HCT116 (cell line): ENCODE measurements around the gene IMMP2L. TPM values are rescaled to one million over a fixed set of nuclear protein-coding genes. Genes with fewer than 3 reads are reported as not detected.

Source experiments
- ATAC-seq: fragments of 200-7000 bp; cut with Tn5 transposase; 2 replicates; pipeline ENCODE4 v1.9.1; 2020; ENCODE audit warnings: mild to moderate bottlenecking, moderate library complexity
- BruUV-seq: library from RNA; stranded (reverse); fragments of 400-500 nt; replicated peaks from 2 replicates; lab custom pipeline; 2021; lab: Mats Ljungman, UMichigan
- CTCF ChIA-PET: fragments of 300-600 bp; sonication (Branson Sonifier 250); formaldehyde crosslinking; loops from one replicate; lab custom pipeline; 2021; ENCODE audit warnings: antibody characterized with exemption; lab: Charles Lee
- POLR2A ChIA-PET: fragments of 300-600, 350-600 bp; sonication (Branson Sonifier 250); formaldehyde crosslinking; loops from one replicate; lab custom pipeline; 2021; ENCODE audit warnings: antibody characterized with exemption; lab: Charles Lee
- RAD21 ChIA-PET, 2 experiments: fragments of 300-600 bp; sonication (Branson Sonifier 250); formaldehyde crosslinking; loops; one replicate each; lab custom pipeline; 2023; ENCODE audit warnings: low total read pairs in 2 of 2; ENCODE audit not compliant: uncharacterized antibody in 2 of 2, unreplicated experiment in 2 of 2, low non-redundant PET in 1 of 2; lab: Charles Lee
- DNase-seq: peaks from one replicate; pipeline ENCODE4 v3.0.0-alpha.2; 2010; ENCODE audit warnings: low read depth, low spot score
- H2AFZ ChIP-seq: fragments of 200-600 bp; shearing (Covaris generic), sonication (generic); 2 replicates; pipeline ENCODE4 v1.6.1; 2017; ENCODE audit warnings: low read depth, mixed run types, mixed read lengths, antibody characterized with exemption, low read length; ENCODE audit not compliant: poor library complexity, severe bottlenecking
- H3K27ac ChIP-seq: 2 replicates; pipeline ENCODE4 v1.5.1; 2012; ENCODE audit warnings: low read depth, low read length
- H3K27me3 ChIP-seq: fragments of 200-600 bp; sonication (generic); 2 replicates; pipeline ENCODE4 v1.6.1; 2016; ENCODE audit warnings: mixed run types, low read length, mixed read lengths; ENCODE audit not compliant: insufficient read depth
- H3K36me3 ChIP-seq, 2 experiments: fragments of 200-500 bp in 1 of 2; fragments of 200-600 bp in 1 of 2; sonication (Bioruptor generic) in 1 of 2; sonication (generic) in 1 of 2; 2 replicates each; pipeline versions ENCODE4 v1.5.1 to v1.6.1; 2014 to 2016; ENCODE audit warnings: low read length in 2 of 2, inconsistent platforms in 1 of 2, mixed read lengths in 1 of 2, mixed run types in 1 of 2; ENCODE audit not compliant: insufficient read depth in 2 of 2, control insufficient read depth in 1 of 2
- H3K4me1 ChIP-seq, 2 experiments: fragments of 200-600 bp in 1 of 2; sonication (generic) in 1 of 2; 2 replicates each; pipeline versions ENCODE4 v1.5.1 to v1.6.1; 2012 to 2017; ENCODE audit warnings: low read length in 2 of 2, inconsistent platforms in 1 of 2, mild to moderate bottlenecking in 1 of 2, mixed read lengths in 1 of 2, mixed run types in 1 of 2, moderate library complexity in 1 of 2; ENCODE audit not compliant: insufficient read depth in 2 of 2, control insufficient read depth in 1 of 2
- H3K4me2 ChIP-seq: fragments of 200-600 bp; sonication (generic); 2 replicates; pipeline ENCODE4 v1.6.1; 2017; ENCODE audit warnings: mixed run types, low read length, mixed read lengths
- H3K4me3 ChIP-seq, 2 experiments: fragments of 200-600 bp in 1 of 2; sonication (generic) in 1 of 2; replicated peaks in 1 of 2; 2 replicates each; pipeline ENCODE4 v1.5.1; 2011 to 2016; ENCODE audit warnings: low read length in 2 of 2, control low read depth in 1 of 2, low read depth in 1 of 2, mild to moderate bottlenecking in 1 of 2, mixed read lengths in 1 of 2, mixed run types in 1 of 2
- H3K79me2 ChIP-seq: fragments of 200-600 bp; sonication (generic); 2 replicates; pipeline ENCODE4 v1.6.1; 2017; ENCODE audit warnings: mild to moderate bottlenecking, mixed run types, low read length, moderate library complexity, mixed read lengths; ENCODE audit not compliant: insufficient read depth
- H3K9ac ChIP-seq: fragments of 200-600 bp; sonication (generic); 2 replicates; pipeline ENCODE4 v1.6.1; 2016; ENCODE audit warnings: low read length, mixed read lengths
- H3K9me2 ChIP-seq: fragments of 200-600 bp; sonication (generic), shearing (Covaris generic); 2 replicates; pipeline ENCODE4 v1.6.1; 2017; ENCODE audit warnings: mixed run types, mild to moderate bottlenecking, moderate library complexity; ENCODE audit not compliant: insufficient read depth
- H3K9me3 ChIP-seq, 2 experiments: fragments of 200-500 bp in 1 of 2; fragments of 200-600 bp in 1 of 2; sonication (Bioruptor generic) in 1 of 2; sonication (generic) in 1 of 2; 2 replicates each; pipeline ENCODE4 v1.6.1; 2014 to 2017; ENCODE audit warnings: low read length in 2 of 2, mixed read lengths in 2 of 2, inconsistent platforms in 1 of 2, low read depth in 1 of 2, mild to moderate bottlenecking in 1 of 2, mixed run types in 1 of 2, moderate library complexity in 1 of 2; ENCODE audit not compliant: control insufficient read depth in 1 of 2, insufficient read depth in 1 of 2
- H4K20me1 ChIP-seq: fragments of 200-600 bp; sonication (generic), shearing (Covaris generic); 2 replicates; pipeline ENCODE4 v1.6.1; 2017; ENCODE audit warnings: mixed run types, mild to moderate bottlenecking, moderate library complexity; ENCODE audit not compliant: insufficient read depth
- ATF3 ChIP-seq: IDR thresholded peaks from 2 replicates; pipeline ENCODE4 v1.6.1; 2012
- EZH2 ChIP-seq: fragments of 200-600 bp; sonication (generic); IDR thresholded peaks from 2 replicates; pipeline ENCODE4 v1.6.1; 2017; ENCODE audit warnings: antibody characterized with exemption, mixed run types
- FOSL1 ChIP-seq: IDR thresholded peaks from 2 replicates; pipeline ENCODE4 v1.6.1; 2012; ENCODE audit warnings: low read depth
- POLR2A ChIP-seq: IDR thresholded peaks from 2 replicates; pipeline ENCODE4 v1.7.0; 2011; ENCODE audit warnings: borderline replicate concordance; ENCODE audit not compliant: insufficient read depth, insufficient read length; ENCODE audit errors: extremely low read depth
- POLR2AphosphoS5 ChIP-seq: IDR thresholded peaks from 2 replicates; pipeline ENCODE4 v1.6.1; 2011; ENCODE audit warnings: mild to moderate bottlenecking, low read depth, low read length, moderate library complexity
- REST ChIP-seq: IDR thresholded peaks from 2 replicates; pipeline ENCODE4 v1.6.1; 2012; ENCODE audit warnings: low read depth
- SP1 ChIP-seq: IDR thresholded peaks from 2 replicates; pipeline ENCODE4 v1.6.1; 2012; ENCODE audit warnings: low read depth
- YY1 ChIP-seq: IDR thresholded peaks from 2 replicates; pipeline ENCODE4 v1.6.1; 2011; ENCODE audit warnings: low read length, low read depth, moderate library complexity, mild to moderate bottlenecking; ENCODE audit not compliant: insufficient replicate concordance; ENCODE audit errors: extremely low read depth
- intact Hi-C: fragments of 100-400 bp; cut with micrococcal nuclease; formaldehyde crosslinking; loops from 2 replicates; pipeline ENCODE4 v1.10.0; 2022
- total RNA-seq: library from RNA; stranded (reverse); gene quantifications from one replicate; pipeline ENCODE4 v1.2.1, GENCODE V29; 2021; ENCODE audit not compliant: unreplicated experiment

IMMP2L gene
- total RNA-seq, 1 experiment from 2014 or later: 21.1 TPM

DNA sequence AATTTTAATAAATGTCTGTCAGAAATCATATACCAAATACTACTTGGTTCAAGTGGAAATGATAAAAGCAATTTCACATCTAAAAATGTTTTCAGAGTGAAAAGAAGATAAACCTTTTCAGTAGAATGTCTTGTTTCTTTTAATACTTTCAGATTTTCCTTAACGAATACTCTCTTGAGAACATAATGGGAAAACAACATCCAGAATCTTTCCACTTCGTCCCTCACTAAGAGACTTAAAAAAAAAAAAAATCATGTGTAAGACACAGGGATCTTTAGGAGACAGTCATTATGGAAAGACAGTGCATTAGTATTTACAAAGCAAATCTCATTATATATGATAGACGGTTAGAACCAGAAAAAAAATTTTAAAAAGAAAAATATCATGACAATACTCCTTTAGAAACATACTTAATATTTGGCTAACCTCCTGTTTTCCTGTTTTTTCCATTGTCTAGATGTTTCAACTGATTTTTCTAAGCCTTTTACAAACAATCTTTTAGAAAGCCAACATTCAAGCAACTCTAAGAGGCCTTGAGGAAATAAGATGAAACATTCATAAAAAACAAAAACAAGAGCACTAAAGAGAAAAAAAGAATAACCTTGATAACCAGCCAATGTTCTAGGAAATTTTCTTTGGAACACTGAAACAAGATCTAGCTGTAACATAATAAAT lies 811.2 kb downstream of the IMMP2L start:
- no peaks in the 10 kb centered on the region for H4K20me1 ChIP-seq
- RAD21 ChIA-PET: no interaction called here

GRCh38 chr7:110733221-110733620 lies 829.1 kb downstream of the IMMP2L start:
- intact Hi-C loops: no loop called here
- Histone ChIP-seq H3K27me3 (no peaks in the 10 kb centered on the region), H3K9ac (no peak overlapping the region), H3K27ac (no peak overlapping the region), H2AFZ (no peak overlapping the region), H3K36me3 (no peaks in the 10 kb centered on the region), H3K9me2 (no peaks in the 10 kb centered on the region), H3K4me2 (no peak overlapping the region), H3K79me2 (no peaks in the 10 kb centered on the region), H3K9me3 (no peaks in the 10 kb centered on the region), H3K4me3 (no peak overlapping the region), H4K20me1 (no peaks in the 10 kb centered on the region), H3K4me1 (no peaks in the 10 kb centered on the region)
- ATAC-seq (no peak), DNase-seq (no peak)
- no peak for TF ChIP-seq POLR2AphosphoS5
- no peak for TF ChIP-seq ATF3
- no peak for TF ChIP-seq SP1
- TF ChIP-seq FOSL1: no peak
- no peak for TF ChIP-seq YY1
- TF ChIP-seq REST: no peak
- TF ChIP-seq EZH2: no peak
- POLR2A ChIA-PET: no interaction called here
- BruUV-seq: no TSS peak
- CTCF ChIA-PET: no interaction called here
- RAD21 ChIA-PET: no interaction called here

More for the DNA sequence above, 811.2 kb downstream of the IMMP2L start:
- TF ChIP-seq YY1 (no peak), POLR2A (no peak)
- H3K4me3 ChIP-seq: no peak overlapping the region
- intact Hi-C loops: no loop called here
- H3K79me2 ChIP-seq: no peaks in the 10 kb centered on the region
- no peaks in the 10 kb centered on the region for H3K9me3 ChIP-seq
- H3K9ac ChIP-seq: no peak overlapping the region
- no peak overlapping the region for H3K27ac ChIP-seq
- ChIA-PET POLR2A (no interaction called here), CTCF (no interaction called here)
- H2AFZ ChIP-seq: no peak overlapping the region
- no peaks in the 10 kb centered on the region for H3K9me2 ChIP-seq
- DNase-seq (no peak), ATAC-seq (no peak)
- H3K27me3 ChIP-seq: no peaks in the 10 kb centered on the region
- no TSS peak for BruUV-seq
- H3K4me2 ChIP-seq: no peak overlapping the region
- no peaks in the 10 kb centered on the region for H3K36me3 ChIP-seq
- H3K4me1 ChIP-seq: no peaks in the 10 kb centered on the region
